NCI-H2196 (cell line): Measurements from ENCODE around the gene G0S2.

Source experiments
- DNase-seq: peaks from one replicate; lab custom pipeline; 2025; ENCODE audit not compliant: unreplicated experiment; lab: John Stamatoyannopoulos, UW

The G0S2 gene

GRCh38 chr1:209674957-209675564 lies at the start of gene G0S2:
TSS of gene G0S2 (plus strand) at chr1:209675412. CDS start at chr1:209675685, 273 bp downstream.
- DNase-seq, result peak; percentile 42

GRCh38 chr1:209625791-209626285 lies 49.4 kb upstream of the G0S2 start:
- no peak for DNase-seq

- DNase-seq, result no peak
Measured at GRCh38 chr1:209626346-209627026, 48.7 kb upstream of the G0S2 start.

- no peak for DNase-seq
Measured at GRCh38 chr1:209627027-209627731, 48.0 kb upstream of the G0S2 start.

GRCh38 chr1:209627732-209628196 lies 47.4 kb upstream of the G0S2 start:
- peak; percentile 84 for DNase-seq

- no peak for DNase-seq
Measured at GRCh38 chr1:209628618-209629299, 46.5 kb upstream of the G0S2 start.

- no peak for DNase-seq
Measured at GRCh38 chr1:209629621-209630382, 45.4 kb upstream of the G0S2 start.

GRCh38 chr1:209630383-209631225 lies 44.6 kb upstream of the G0S2 start:
- no peak for DNase-seq

GRCh38 chr1:209633335-209633997 lies 41.7 kb upstream of the G0S2 start:
- no peak for DNase-seq

- no peak for DNase-seq
Measured at GRCh38 chr1:209634005-209634737, 41.0 kb upstream of the G0S2 start.

- DNase-seq, result no peak
Measured at GRCh38 chr1:209635850-209636249, 39.4 kb upstream of the G0S2 start.

- no peak for DNase-seq
Measured at GRCh38 chr1:209641832-209642172, 33.4 kb upstream of the G0S2 start.

- DNase-seq, result no peak
Measured at GRCh38 chr1:209642816-209643215, 32.4 kb upstream of the G0S2 start.

GRCh38 chr1:209643285-209644020 lies 31.8 kb upstream of the G0S2 start:
- no peak for DNase-seq

- no peak for DNase-seq
Measured at GRCh38 chr1:209645574-209646452, 29.4 kb upstream of the G0S2 start.

- no peak for DNase-seq
Measured at GRCh38 chr1:209646558-209646957, 28.7 kb upstream of the G0S2 start.

- DNase-seq, result no peak
Measured at GRCh38 chr1:209647156-209647555, 28.1 kb upstream of the G0S2 start.
